Measurements from ENCODE around the gene TNFAIP8. TPM values are rescaled to one million over a fixed set of nuclear protein-coding genes. Genes with fewer than 3 reads are reported as not detected.

The TNFAIP8 gene
- total and polyA plus RNA-seq, 9 of the 15 experiments (the other 6 are each of a cell fraction or from before 2014, with no cell fraction given): 29.9 to 52.2 (median 44.8) TPM

- TF ChIP-seq RERE (CRISPR knock-in tag; IDR thresholded peaks at IDR 0.05; ENCODE audit: borderline replicate concordance) (no peak), CBX3 (IDR thresholded peaks at IDR 0.05; ENCODE audit: borderline replicate concordance in 1 of 2, low read length in 2 of 2) (no peak), KLF1 (tag; IDR thresholded peaks at IDR 0.05) (no peak), ZBTB17 (CRISPR knock-in tag; IDR thresholded peaks at IDR 0.05) (peak; percentile 54; the same call in 1 of the 2 replicates), UBTF (IDR thresholded peaks at IDR 0.05; ENCODE audit: borderline replicate concordance in 1 of 2, low read depth in 2 of 2, low read length in 2 of 2) (no peak), E2F5 (CRISPR knock-in tag; IDR thresholded peaks at IDR 0.05) (no peak), HMBOX1 (IDR thresholded peaks at IDR 0.05) (no peak), HLTF (IDR thresholded peaks at IDR 0.05) (no peak), HOMEZ (CRISPR knock-in tag; IDR thresholded peaks at IDR 0.05) (no peak), ZNF175 (CRISPR knock-in tag; IDR thresholded peaks at IDR 0.05; ENCODE audit: low read depth) (0 out of 2 replicates have a peak, but pooled peaks have one; percentile 23), TFE3 (CRISPR knock-in tag; IDR thresholded peaks at IDR 0.05) (no peak), TOE1 (IDR thresholded peaks at IDR 0.05; ENCODE audit: borderline replicate concordance) (no peak), TOE1 (CRISPR knock-in tag; IDR thresholded peaks at IDR 0.05; ENCODE audit: borderline replicate concordance, low read depth) (no peak), DNMT1 (IDR thresholded peaks at IDR 0.05) (no peak)
These were observed 46.7 kb downstream of the TNFAIP8 start (continued) for GRCh38 chr5:119402555-119402954.
